Measurements from ENCODE around the gene RPH3AL.
"Not testable (repeated sequence)": the region's sequence is repeated elsewhere in the genome, so short reads cannot be mapped to it uniquely, and the experiment has no call there.

The RPH3AL gene

GRCh38 chr17:274902-275301 lies 77.7 kb downstream of the RPH3AL start:
- peaks cover 40% of the 10 kb centered on the region for H3K36me3 Mint-ChIP-seq (ENCODE audit: low read depth)
- H3K27ac Mint-ChIP-seq = no peak overlapping the region
- TF ChIP-seq, protein P1, sequence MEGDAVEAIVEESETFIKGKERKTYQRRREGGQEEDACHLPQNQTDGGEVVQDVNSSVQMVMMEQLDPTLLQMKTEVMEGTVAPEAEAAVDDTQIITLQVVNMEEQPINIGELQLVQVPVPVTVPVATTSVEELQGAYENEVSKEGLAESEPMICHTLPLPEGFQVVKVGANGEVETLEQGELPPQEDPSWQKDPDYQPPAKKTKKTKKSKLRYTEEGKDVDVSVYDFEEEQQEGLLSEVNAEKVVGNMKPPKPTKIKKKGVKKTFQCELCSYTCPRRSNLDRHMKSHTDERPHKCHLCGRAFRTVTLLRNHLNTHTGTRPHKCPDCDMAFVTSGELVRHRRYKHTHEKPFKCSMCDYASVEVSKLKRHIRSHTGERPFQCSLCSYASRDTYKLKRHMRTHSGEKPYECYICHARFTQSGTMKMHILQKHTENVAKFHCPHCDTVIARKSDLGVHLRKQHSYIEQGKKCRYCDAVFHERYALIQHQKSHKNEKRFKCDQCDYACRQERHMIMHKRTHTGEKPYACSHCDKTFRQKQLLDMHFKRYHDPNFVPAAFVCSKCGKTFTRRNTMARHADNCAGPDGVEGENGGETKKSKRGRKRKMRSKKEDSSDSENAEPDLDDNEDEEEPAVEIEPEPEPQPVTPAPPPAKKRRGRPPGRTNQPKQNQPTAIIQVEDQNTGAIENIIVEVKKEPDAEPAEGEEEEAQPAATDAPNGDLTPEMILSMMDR (IDR thresholded peaks at IDR 0.05; ENCODE audit: unreplicated experiment in 3 of 3) = no peak
- H3K4me1 Mint-ChIP-seq = no peaks in the 10 kb centered on the region
- peaks cover 14% of the 10 kb centered on the region for H3K9me3 Mint-ChIP-seq
- H3K27me3 Mint-ChIP-seq (ENCODE audit: low read depth) = peaks cover 5% of the 10 kb centered on the region
- no peak overlapping the region for H3K4me3 Mint-ChIP-seq

GRCh38 chr17:273981-274832 lies 78.4 kb downstream of the RPH3AL start:
- H3K36me3 Mint-ChIP-seq (ENCODE audit: low read depth) = peaks cover 34% of the 10 kb centered on the region
- H3K27me3 Mint-ChIP-seq (ENCODE audit: low read depth) = peaks cover 5% of the 10 kb centered on the region
- no peaks in the 10 kb centered on the region for H3K4me1 Mint-ChIP-seq
- TF ChIP-seq, protein P1 (IDR thresholded peaks at IDR 0.05; ENCODE audit: unreplicated experiment in 3 of 3) = no peak
- H3K27ac Mint-ChIP-seq = no peak overlapping the region
- H3K4me3 Mint-ChIP-seq = no peak overlapping the region
- H3K9me3 Mint-ChIP-seq = peaks cover 12% of the 10 kb centered on the region

GRCh38 chr17:272856-273255 lies 79.8 kb downstream of the RPH3AL start:
- H3K4me1 Mint-ChIP-seq = not testable (repeated sequence)

DNA sequence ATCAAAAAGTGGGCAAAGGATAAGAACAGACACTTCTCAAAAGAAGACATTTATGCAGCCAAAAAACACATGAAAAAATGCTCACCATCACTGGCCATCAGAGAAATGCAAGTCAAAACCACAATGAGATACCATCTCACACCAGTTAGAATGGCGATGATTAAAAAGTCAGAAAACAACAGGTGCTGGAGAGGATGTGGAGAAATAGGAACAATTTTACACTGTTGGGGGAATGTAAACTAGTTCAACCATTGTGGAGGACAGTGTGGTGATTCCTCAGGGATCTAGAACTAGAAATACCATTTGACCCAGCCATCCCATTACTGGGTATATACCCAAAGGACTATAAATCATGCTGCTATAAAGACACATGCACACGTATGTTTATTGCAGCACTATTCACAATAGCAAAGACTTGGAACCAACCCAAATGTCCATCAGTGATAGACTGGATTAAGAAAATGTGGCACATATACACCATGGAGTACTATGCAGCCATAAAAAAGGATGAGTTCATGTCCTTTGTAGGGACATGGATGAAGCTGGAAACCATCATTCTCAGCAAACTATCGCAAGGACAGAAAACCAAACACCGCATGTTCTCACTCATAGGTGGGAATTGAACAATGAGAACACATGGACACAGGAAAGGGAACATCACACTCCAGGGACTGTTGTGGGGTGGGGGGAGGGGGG lies 80.5 kb downstream of the RPH3AL start:
- peaks cover 26% of the 10 kb centered on the region for H3K36me3 Mint-ChIP-seq (ENCODE audit: low read depth)
- peaks cover 12% of the 10 kb centered on the region for H3K9me3 Mint-ChIP-seq
- not testable (repeated sequence) for H3K27me3 Mint-ChIP-seq (ENCODE audit: low read depth); H3K27ac Mint-ChIP-seq; H3K4me3 Mint-ChIP-seq
- H3K4me1 Mint-ChIP-seq = peaks cover 13% of the 10 kb centered on the region

More at GRCh38 chr17:272856-273255, 79.8 kb downstream of the RPH3AL start:
- H3K27me3 Mint-ChIP-seq (ENCODE audit: low read depth); H3K4me3 Mint-ChIP-seq; H3K27ac Mint-ChIP-seq: not testable (repeated sequence)
- Mint-ChIP-seq H3K36me3 (ENCODE audit: low read depth) (peaks cover 23% of the 10 kb centered on the region), H3K9me3 (peaks cover 12% of the 10 kb centered on the region)

- H3K4me3 Mint-ChIP-seq = no peak overlapping the region
- peaks cover 33% of the 10 kb centered on the region for H3K36me3 Mint-ChIP-seq (ENCODE audit: low read depth)
- peaks cover 15% of the 10 kb centered on the region for H3K4me1 Mint-ChIP-seq
- H3K9me3 Mint-ChIP-seq = peaks cover 12% of the 10 kb centered on the region
- TF ChIP-seq, protein P1 (IDR thresholded peaks at IDR 0.05; ENCODE audit: unreplicated experiment in 3 of 3) = no peak
- peaks cover 4% of the 10 kb centered on the region for H3K27me3 Mint-ChIP-seq (ENCODE audit: low read depth)
- no peak overlapping the region for H3K27ac Mint-ChIP-seq
These were observed 82.7 kb downstream of the RPH3AL start for GRCh38 chr17:269616-270514.

- TF ChIP-seq, protein P1 (IDR thresholded peaks at IDR 0.05; ENCODE audit: unreplicated experiment in 3 of 3) = no peak
- Mint-ChIP-seq H3K4me3 (no peak overlapping the region), H3K36me3 (ENCODE audit: low read depth) (peaks cover 40% of the 10 kb centered on the region), H3K27ac (peak overlapping the region; percentile 48 to 61 (median 49)), H3K9me3 (peaks cover 22% of the 10 kb centered on the region), H3K4me1 (peaks cover 15% of the 10 kb centered on the region), H3K27me3 (ENCODE audit: low read depth) (peaks cover 4% of the 10 kb centered on the region)
These were observed 85.6 kb downstream of the RPH3AL start for GRCh38 chr17:266701-267667.
